GM18907 (cell line): ENCODE results near the gene GCKR.

Experiments used
- ATAC-seq: cut with Tn5 transposase; IDR thresholded peaks from one replicate; pipeline ENCODE4 v1.9.1; 2021; ENCODE audit warnings: mild to moderate bottlenecking, moderate library complexity; ENCODE audit not compliant: unreplicated experiment

GCKR gene

GRCh38 chr2:27496357-27497287, at the start of gene GCKR:
GCKR (plus strand) TSS chr2:27496839; CDS start chr2:27496905, 66 bp downstream.
- no peak for ATAC-seq

- ATAC-seq = no peak
Measured at GRCh38 chr2:27448381-27448780, 48.3 kb upstream of the GCKR start.

GRCh38 chr2:27451095-27451494, 45.5 kb upstream of the GCKR start:
- ATAC-seq = no peak

- ATAC-seq = no peak
Measured at GRCh38 chr2:27453968-27454367, 42.7 kb upstream of the GCKR start.

- ATAC-seq = no peak
Measured at GRCh38 chr2:27461118-27461517, 35.5 kb upstream of the GCKR start.

- ATAC-seq = no peak
Measured at GRCh38 chr2:27464443-27464842, 32.2 kb upstream of the GCKR start.

- no peak for ATAC-seq
Measured at GRCh38 chr2:27471961-27472360, 24.7 kb upstream of the GCKR start.

- no peak for ATAC-seq
Measured at GRCh38 chr2:27485496-27485895, 11.1 kb upstream of the GCKR start.

- ATAC-seq = peak; percentile 10
Measured at GRCh38 chr2:27489118-27489497, 7.5 kb upstream of the GCKR start.

- ATAC-seq = peak; percentile 92
Measured at GRCh38 chr2:27489498-27490397, 6.9 kb upstream of the GCKR start, which contains the start of gene IFT172. IFT172 (minus strand) TSS chr2:27489743; CDS start chr2:27489653, 90 bp downstream.

GRCh38 chr2:27492557-27492956, 4.1 kb upstream of the GCKR start:
- no peak for ATAC-seq

GRCh38 chr2:27493948-27494283, 2.7 kb upstream of the GCKR start:
- ATAC-seq = no peak

- no peak for ATAC-seq
Measured at GRCh38 chr2:27494284-27494943, 2.2 kb upstream of the GCKR start.

- no peak for ATAC-seq
Measured at GRCh38 chr2:27494944-27495554, 1.6 kb upstream of the GCKR start, which contains the start of gene FNDC4. FNDC4 (minus strand) TSS chr2:27495200; CDS start chr2:27494679, 521 bp downstream.

GRCh38 chr2:27495840-27496356, 741 bp upstream of the GCKR start:
- ATAC-seq = no peak

- no peak for ATAC-seq
Measured at GRCh38 chr2:27497288-27497627, 619 bp downstream of the GCKR start.

- no peak for ATAC-seq
Measured at GRCh38 chr2:27498975-27499374, 2.3 kb downstream of the GCKR start.

GRCh38 chr2:27501042-27501441, 4.4 kb downstream of the GCKR start:
- no peak for ATAC-seq

- no peak for ATAC-seq
Measured at GRCh38 chr2:27502142-27502541, 5.5 kb downstream of the GCKR start.

- ATAC-seq = no peak
Measured at GRCh38 chr2:27506587-27506986, 9.9 kb downstream of the GCKR start.
